SKM-1 (cell line): ENCODE data around the gene MRGPRE.

ENCODE experiments used
- DNase-seq: peaks from one replicate; lab custom pipeline; 2025; ENCODE audit not compliant: unreplicated experiment; lab: John Stamatoyannopoulos, UW

Gene MRGPRE

GRCh38 chr11:3197044-3197695 lies 35.0 kb downstream of the MRGPRE start:
- no peak for DNase-seq

GRCh38 chr11:3196161-3197043 lies 35.8 kb downstream of the MRGPRE start:
- DNase-seq: no peak

GRCh38 chr11:3195251-3196160 lies 36.7 kb downstream of the MRGPRE start:
- DNase-seq: peak; percentile 20

- DNase-seq: no peak
Measured at GRCh38 chr11:3194016-3194816, 38.0 kb downstream of the MRGPRE start.

- DNase-seq: no peak
Measured at GRCh38 chr11:3193373-3194015, 38.7 kb downstream of the MRGPRE start.

- no peak for DNase-seq
Measured at GRCh38 chr11:3192511-3193372, 39.5 kb downstream of the MRGPRE start.

GRCh38 chr11:3191586-3192324 lies 40.5 kb downstream of the MRGPRE start:
- no peak for DNase-seq

GRCh38 chr11:3190600-3190999 lies 41.6 kb downstream of the MRGPRE start:
- DNase-seq: no peak

- DNase-seq: no peak
Measured at GRCh38 chr11:3189886-3190583, 42.2 kb downstream of the MRGPRE start.

GRCh38 chr11:3189196-3189843 lies 42.9 kb downstream of the MRGPRE start:
- DNase-seq: no peak

GRCh38 chr11:3188496-3189195 lies 43.6 kb downstream of the MRGPRE start:
- DNase-seq: no peak

- DNase-seq: no peak
Measured at GRCh38 chr11:3186166-3186953, 45.9 kb downstream of the MRGPRE start.

- no peak for DNase-seq
Measured at GRCh38 chr11:3184732-3185347, 47.4 kb downstream of the MRGPRE start.

GRCh38 chr11:3183523-3183922 lies 48.7 kb downstream of the MRGPRE start:
- DNase-seq: no peak

- no peak for DNase-seq
Measured at GRCh38 chr11:3182462-3182852, 49.8 kb downstream of the MRGPRE start.
